Measurements from ENCODE around the gene IGSF8. TPM values are rescaled to one million over a fixed set of nuclear protein-coding genes. Genes with fewer than 3 reads are reported as not detected.

IGSF8 gene
- total and polyA plus RNA-seq, 9 donors = 7.3 to 45.6 (median 34.2) TPM

GRCh38 chr1:160103658-160104408 lies 5.4 kb upstream of the IGSF8 start:
- intact Hi-C loops (cut with DNase I) = loop anchor here (5.0 to 10.0 kb wide), 5 partner anchors 91 to 158 kb away; partner anchors contain the start of genes PEA15 (in 2 of the 4), CASQ1 (in 1 of the 4) and DCAF8 (in 1 of the 4)
- H3K27ac ChIP-seq = peak overlapping the region in 1 of 2 donors; percentile 33

GRCh38 chr1:160101717-160102522 lies 3.5 kb upstream of the IGSF8 start:
- peaks cover 19% of the 10 kb centered on the region for H3K4me1 ChIP-seq (ENCODE audit: insufficient read depth)
- TF ChIP-seq EP300 (IDR thresholded peaks at IDR 0.05) = no peak
- no peak for TF ChIP-seq CTCF (IDR thresholded peaks at IDR 0.05)
- no peak for TF ChIP-seq POLR2A (IDR thresholded peaks at IDR 0.05)
- H3K27ac ChIP-seq = peak overlapping the region in 1 of 2 donors; percentile 42
- intact Hi-C loops (cut with DNase I) = loop anchor here (5.0 to 10.0 kb wide), 5 partner anchors 93 to 160 kb away; partner anchors contain the start of genes PEA15 (in 2 of the 4), CASQ1 (in 1 of the 4) and DCAF8 (in 1 of the 4)
- no peaks in the 10 kb centered on the region for H3K36me3 ChIP-seq
- no peaks in the 10 kb centered on the region for H3K27me3 ChIP-seq
- no peaks in the 10 kb centered on the region for H3K9me3 ChIP-seq
- no peak for DNase-seq
- WGBS, 3 donors = 74 to 77% (median 74%) methylated on average over 9 of the region's 9 CpGs
- H3K4me3 ChIP-seq = no peak overlapping the region

More at GRCh38 chr1:160103658-160104408, 5.4 kb upstream of the IGSF8 start:
- no peak for DNase-seq
- Histone ChIP-seq H3K4me3 (no peak overlapping the region), H3K9me3 (no peaks in the 10 kb centered on the region), H3K4me1 (ENCODE audit: insufficient read depth) (peaks cover 13% of the 10 kb centered on the region), H3K36me3 (no peaks in the 10 kb centered on the region), H3K27me3 (no peaks in the 10 kb centered on the region)
- WGBS, 3 donors = 23 to 29% (median 29%) methylated on average over 6 of the region's 6 CpGs
- TF ChIP-seq CTCF (IDR thresholded peaks at IDR 0.05) = no peak
- TF ChIP-seq EP300 (IDR thresholded peaks at IDR 0.05) = no peak
- no peak for TF ChIP-seq POLR2A (IDR thresholded peaks at IDR 0.05)

GRCh38 chr1:160101037-160101716 lies 2.8 kb upstream of the IGSF8 start:
- TF ChIP-seq CTCF (IDR thresholded peaks at IDR 0.05) (peak; percentile 84 to 91 (median 88)), POLR2A (IDR thresholded peaks at IDR 0.05) (no peak)
- Histone ChIP-seq H3K36me3 (no peaks in the 10 kb centered on the region), H3K27ac (peak overlapping the region in 1 of 2 donors; percentile 42), H3K9me3 (no peaks in the 10 kb centered on the region), H3K4me1 (ENCODE audit: insufficient read depth) (peaks cover 19% of the 10 kb centered on the region), H3K27me3 (no peaks in the 10 kb centered on the region), H3K4me3 (no peak overlapping the region)
- intact Hi-C loops (cut with DNase I) = loop anchor here (5.0 to 10.0 kb wide), 5 partner anchors 94 to 161 kb away; partner anchors contain the start of genes PEA15 (in 2 of the 4), CASQ1 (in 1 of the 4) and DCAF8 (in 1 of the 4)
- 19 to 26% (median 22%) methylated on average over 13 of the region's 13 CpGs for WGBS, 3 donors
- peak; percentile 76 to 86 (median 84) for DNase-seq

All from ovary (tissue), 9 donors.